ENCODE measurements around the gene RSRC2.

The RSRC2 gene

DNA sequence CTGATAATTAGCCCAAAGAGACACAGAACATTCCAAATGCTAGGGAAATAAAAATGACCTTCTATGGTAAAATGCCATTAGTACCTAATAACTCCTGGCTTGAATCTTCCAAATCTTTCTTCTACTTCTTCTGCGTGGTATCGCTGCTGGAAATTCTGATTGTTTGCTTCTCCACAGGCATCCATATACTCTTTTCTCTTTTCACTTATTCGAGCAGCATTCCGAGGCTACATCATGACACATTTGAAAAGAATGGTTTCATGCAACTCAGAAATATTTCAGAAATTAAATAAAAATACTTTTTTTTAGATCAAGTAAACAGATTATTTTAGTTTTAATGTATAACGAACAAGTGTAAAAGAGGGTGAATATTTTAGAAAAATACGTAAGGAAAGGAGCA is 44.9 kb downstream of the RSRC2 start (continued):
- no peak for TF ChIP-seq BACH2 (CRISPR knock-in tag; IDR thresholded peaks at IDR 0.05; ENCODE audit: borderline replicate concordance)
- TF ChIP-seq ZFP30 (CRISPR knock-in tag; IDR thresholded peaks at IDR 0.05): no peak
- TF ChIP-seq, protein P1, sequence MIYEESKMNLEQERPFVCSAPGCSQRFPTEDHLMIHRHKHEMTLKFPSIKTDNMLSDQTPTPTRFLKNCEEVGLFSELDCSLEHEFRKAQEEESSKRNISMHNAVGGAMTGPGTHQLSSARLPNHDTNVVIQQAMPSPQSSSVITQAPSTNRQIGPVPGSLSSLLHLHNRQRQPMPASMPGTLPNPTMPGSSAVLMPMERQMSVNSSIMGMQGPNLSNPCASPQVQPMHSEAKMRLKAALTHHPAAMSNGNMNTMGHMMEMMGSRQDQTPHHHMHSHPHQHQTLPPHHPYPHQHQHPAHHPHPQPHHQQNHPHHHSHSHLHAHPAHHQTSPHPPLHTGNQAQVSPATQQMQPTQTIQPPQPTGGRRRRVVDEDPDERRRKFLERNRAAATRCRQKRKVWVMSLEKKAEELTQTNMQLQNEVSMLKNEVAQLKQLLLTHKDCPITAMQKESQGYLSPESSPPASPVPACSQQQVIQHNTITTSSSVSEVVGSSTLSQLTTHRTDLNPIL (CRISPR knock-in tag; IDR thresholded peaks at IDR 0.05; ENCODE audit: low read depth): no peak
- TF ChIP-seq, protein P2, sequence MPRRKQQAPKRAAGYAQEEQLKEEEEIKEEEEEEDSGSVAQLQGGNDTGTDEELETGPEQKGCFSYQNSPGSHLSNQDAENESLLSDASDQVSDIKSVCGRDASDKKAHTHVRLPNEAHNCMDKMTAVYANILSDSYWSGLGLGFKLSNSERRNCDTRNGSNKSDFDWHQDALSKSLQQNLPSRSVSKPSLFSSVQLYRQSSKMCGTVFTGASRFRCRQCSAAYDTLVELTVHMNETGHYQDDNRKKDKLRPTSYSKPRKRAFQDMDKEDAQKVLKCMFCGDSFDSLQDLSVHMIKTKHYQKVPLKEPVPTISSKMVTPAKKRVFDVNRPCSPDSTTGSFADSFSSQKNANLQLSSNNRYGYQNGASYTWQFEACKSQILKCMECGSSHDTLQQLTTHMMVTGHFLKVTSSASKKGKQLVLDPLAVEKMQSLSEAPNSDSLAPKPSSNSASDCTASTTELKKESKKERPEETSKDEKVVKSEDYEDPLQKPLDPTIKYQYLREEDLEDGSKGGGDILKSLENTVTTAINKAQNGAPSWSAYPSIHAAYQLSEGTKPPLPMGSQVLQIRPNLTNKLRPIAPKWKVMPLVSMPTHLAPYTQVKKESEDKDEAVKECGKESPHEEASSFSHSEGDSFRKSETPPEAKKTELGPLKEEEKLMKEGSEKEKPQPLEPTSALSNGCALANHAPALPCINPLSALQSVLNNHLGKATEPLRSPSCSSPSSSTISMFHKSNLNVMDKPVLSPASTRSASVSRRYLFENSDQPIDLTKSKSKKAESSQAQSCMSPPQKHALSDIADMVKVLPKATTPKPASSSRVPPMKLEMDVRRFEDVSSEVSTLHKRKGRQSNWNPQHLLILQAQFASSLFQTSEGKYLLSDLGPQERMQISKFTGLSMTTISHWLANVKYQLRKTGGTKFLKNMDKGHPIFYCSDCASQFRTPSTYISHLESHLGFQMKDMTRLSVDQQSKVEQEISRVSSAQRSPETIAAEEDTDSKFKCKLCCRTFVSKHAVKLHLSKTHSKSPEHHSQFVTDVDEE (CRISPR knock-in tag; IDR thresholded peaks at IDR 0.05): no peak

DNA sequence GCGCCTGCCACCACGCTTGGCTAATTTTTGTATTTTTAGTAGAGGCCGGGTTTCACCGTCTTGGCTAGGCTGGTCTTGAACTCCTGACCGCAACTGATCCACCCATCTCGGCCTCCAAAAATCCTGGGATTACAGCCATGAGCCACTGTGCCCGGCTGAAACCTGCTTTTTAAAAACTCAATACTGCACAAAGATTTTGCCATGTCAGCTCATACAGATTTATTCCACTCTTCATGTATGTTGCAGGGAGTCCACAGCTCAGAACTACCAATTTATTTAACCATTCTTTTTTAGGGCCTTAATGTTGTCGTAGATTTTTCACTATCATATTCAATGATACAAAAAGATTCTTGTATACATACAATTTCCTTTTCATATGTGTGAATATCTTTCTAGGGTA is 46.0 kb downstream of the RSRC2 start:
- no peak for TF ChIP-seq ESRRG (CRISPR knock-in tag; IDR thresholded peaks at IDR 0.05)
- TF ChIP-seq, protein P3, sequence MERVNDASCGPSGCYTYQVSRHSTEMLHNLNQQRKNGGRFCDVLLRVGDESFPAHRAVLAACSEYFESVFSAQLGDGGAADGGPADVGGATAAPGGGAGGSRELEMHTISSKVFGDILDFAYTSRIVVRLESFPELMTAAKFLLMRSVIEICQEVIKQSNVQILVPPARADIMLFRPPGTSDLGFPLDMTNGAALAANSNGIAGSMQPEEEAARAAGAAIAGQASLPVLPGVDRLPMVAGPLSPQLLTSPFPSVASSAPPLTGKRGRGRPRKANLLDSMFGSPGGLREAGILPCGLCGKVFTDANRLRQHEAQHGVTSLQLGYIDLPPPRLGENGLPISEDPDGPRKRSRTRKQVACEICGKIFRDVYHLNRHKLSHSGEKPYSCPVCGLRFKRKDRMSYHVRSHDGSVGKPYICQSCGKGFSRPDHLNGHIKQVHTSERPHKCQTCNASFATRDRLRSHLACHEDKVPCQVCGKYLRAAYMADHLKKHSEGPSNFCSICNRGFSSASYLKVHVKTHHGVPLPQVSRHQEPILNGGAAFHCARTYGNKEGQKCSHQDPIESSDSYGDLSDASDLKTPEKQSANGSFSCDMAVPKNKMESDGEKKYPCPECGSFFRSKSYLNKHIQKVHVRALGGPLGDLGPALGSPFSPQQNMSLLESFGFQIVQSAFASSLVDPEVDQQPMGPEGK (CRISPR knock-in tag; IDR thresholded peaks at IDR 0.05; ENCODE audit: borderline replicate concordance): no peak
- no peak for TF ChIP-seq ZNF8 (CRISPR knock-in tag; IDR thresholded peaks at IDR 0.05)
- no peak for TF ChIP-seq ZFP3 (CRISPR knock-in tag; IDR thresholded peaks at IDR 0.05)
- no peak for TF ChIP-seq ISL1 (CRISPR knock-in tag; IDR thresholded peaks at IDR 0.05)

DNA sequence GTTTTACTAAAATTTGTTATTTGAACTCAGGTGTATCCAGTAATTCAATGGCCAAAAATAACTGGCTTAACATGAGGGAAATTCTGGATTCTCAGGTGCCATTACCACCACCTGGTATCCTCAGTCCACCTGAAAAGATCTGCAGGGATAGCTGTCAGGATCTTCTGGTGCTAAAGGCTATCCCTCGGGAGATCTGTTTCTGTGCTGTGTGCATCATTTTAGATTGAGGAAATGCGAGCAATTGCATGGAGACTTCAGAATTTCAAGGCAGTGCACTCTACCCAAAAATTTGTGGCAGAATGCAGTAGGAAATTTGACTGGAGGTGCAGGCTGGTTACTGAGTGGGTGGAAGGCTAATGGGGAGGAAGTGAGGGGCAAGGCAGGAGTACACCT is 52.4 kb downstream of the RSRC2 start:
- no peak for ATAC-seq

More for the DNA sequence above, 46.0 kb downstream of the RSRC2 start:
- no peak for ATAC-seq

DNA sequence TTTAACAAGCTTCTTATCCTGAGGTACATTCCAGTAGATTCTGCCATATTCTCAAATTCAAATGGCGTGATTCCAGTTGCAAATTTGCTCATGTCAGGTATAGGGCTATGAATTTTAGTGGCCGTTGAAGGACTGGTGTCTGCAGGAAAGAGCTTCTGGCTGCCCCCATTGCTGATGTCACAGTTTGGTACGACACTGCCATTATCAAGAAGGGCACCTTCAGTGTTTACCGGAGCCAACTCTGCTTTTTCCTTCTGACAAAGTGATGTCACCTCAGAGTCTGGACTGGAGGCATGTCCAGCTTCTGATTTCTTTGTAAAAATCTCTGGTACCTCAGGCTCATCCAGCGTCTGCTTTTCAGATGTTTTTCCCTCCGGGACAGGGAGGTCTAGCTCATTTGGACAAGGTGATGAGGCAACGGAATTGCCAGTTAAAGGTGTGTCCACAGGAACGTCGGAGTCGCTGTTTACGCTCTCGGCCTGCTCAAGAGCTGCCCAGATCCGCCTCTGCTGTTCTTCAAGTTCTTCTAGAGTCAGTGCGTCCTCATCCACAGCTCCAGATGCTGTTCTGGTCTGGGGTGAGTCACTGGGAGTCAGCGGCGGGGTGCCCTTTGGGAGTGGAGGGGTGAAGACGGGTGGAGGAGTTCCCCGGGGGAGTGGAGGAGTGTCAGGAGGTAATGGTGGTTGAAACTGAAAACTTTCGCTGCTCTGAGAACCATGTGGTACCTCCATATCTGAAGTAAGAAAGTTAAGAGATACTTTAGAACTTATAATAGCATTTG is 53.0 kb downstream of the RSRC2 start:
- TF ChIP-seq, protein P1 (CRISPR knock-in tag; IDR thresholded peaks at IDR 0.05; ENCODE audit: low read depth): no peak
- TF ChIP-seq TCF4 (CRISPR knock-in tag; IDR thresholded peaks at IDR 0.05; ENCODE audit: borderline replicate concordance): no peak
- no peak for TF ChIP-seq GLIS3 (CRISPR knock-in tag; IDR thresholded peaks at IDR 0.05)

More for the DNA sequence above, 52.4 kb downstream of the RSRC2 start:
- TF ChIP-seq BACH2 (CRISPR knock-in tag; IDR thresholded peaks at IDR 0.05; ENCODE audit: borderline replicate concordance) (no peak), ZNF8 (CRISPR knock-in tag; IDR thresholded peaks at IDR 0.05) (no peak), ISL1 (CRISPR knock-in tag; IDR thresholded peaks at IDR 0.05) (no peak), GLIS3 (CRISPR knock-in tag; IDR thresholded peaks at IDR 0.05) (no peak), ZFP30 (CRISPR knock-in tag; IDR thresholded peaks at IDR 0.05) (no peak), RARB (CRISPR knock-in tag; IDR thresholded peaks at IDR 0.05) (no peak), TCF4 (CRISPR knock-in tag; IDR thresholded peaks at IDR 0.05; ENCODE audit: borderline replicate concordance) (no peak), PPARA (CRISPR knock-in tag; IDR thresholded peaks at IDR 0.05; ENCODE audit: borderline replicate concordance) (no peak)
- TF ChIP-seq, protein P3 (CRISPR knock-in tag; IDR thresholded peaks at IDR 0.05; ENCODE audit: borderline replicate concordance): no peak
- TF ChIP-seq, protein P4, sequence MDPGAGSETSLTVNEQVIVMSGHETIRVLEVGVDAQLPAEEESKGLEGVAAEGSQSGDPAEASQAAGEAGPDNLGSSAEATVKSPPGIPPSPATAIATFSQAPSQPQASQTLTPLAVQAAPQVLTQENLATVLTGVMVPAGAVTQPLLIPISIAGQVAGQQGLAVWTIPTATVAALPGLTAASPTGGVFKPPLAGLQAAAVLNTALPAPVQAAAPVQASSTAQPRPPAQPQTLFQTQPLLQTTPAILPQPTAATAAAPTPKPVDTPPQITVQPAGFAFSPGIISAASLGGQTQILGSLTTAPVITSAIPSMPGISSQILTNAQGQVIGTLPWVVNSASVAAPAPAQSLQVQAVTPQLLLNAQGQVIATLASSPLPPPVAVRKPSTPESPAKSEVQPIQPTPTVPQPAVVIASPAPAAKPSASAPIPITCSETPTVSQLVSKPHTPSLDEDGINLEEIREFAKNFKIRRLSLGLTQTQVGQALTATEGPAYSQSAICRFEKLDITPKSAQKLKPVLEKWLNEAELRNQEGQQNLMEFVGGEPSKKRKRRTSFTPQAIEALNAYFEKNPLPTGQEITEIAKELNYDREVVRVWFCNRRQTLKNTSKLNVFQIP (CRISPR knock-in tag; IDR thresholded peaks at IDR 0.05; ENCODE audit: borderline replicate concordance, low read depth): no peak

More for the DNA sequence above, 53.0 kb downstream of the RSRC2 start:
- no peak for ATAC-seq
